Brain pericyte (primary cell): ENCODE measurements around the gene INO80C.

Experiments
- DNase-seq: peaks from one replicate; pipeline ENCODE4 v3.0.0-alpha.2; 2012; ENCODE audit warnings: low read depth, low spot score

Gene INO80C

DNA sequence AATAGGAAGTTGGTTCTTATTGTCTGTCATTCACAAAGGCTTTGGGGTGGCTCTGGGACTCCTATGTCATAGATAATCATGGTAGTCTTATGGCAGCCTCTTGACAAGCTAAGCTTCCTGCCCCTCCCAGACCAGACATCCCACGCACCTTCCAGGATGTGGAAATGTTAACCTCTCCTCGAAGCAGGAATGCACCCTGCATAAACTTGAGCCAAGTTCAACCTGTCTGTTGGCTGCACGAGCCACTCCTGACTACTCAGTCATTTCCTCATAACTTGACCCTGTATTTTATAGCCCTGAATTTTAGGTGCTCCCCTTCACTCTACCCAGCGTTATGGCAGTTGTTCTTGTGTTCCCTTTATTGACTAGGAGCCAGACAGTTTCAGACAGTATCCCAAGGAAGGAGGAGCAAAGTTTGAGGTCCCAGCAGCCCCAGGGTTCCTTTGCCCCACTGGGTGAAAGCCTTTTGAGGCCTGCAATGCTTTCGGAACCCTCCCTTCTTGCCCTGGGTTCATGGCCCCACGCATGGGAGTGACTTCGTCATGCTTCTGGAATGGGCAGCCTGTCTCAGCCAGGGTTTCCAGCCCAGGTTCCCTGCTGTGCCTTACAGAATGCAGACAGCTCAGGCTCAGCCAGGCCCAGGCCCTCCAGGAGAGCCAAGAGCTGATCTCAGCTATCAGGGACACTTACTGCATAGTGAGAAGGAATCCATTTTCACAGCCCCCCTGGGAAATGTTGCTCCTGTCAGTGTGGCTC, 15.6 kb upstream of the INO80C start:
- peak; percentile 89 for DNase-seq

GRCh38 chr18:35512761-35513160, 15.0 kb upstream of the INO80C start:
- no peak for DNase-seq

DNA sequence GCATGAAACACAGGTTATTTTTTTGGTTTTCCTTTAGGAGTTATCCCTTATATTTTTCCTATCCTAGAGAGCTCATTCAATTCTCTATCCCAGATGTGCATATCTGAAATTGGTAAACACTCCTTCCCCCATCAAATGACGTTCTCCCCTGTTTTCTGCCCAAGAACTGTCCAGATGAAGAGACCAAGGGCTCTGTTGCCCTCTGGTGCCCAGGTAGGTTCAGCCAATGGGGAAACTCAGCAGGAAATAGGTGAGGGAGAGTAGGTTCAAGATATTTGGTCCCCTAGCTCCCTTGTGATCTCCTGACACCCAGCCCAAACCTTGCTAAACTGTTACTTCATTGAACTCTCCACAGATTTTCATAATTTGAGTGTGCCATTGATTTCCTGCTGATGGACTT, 14.1 kb upstream of the INO80C start:
- DNase-seq, result no peak

DNA sequence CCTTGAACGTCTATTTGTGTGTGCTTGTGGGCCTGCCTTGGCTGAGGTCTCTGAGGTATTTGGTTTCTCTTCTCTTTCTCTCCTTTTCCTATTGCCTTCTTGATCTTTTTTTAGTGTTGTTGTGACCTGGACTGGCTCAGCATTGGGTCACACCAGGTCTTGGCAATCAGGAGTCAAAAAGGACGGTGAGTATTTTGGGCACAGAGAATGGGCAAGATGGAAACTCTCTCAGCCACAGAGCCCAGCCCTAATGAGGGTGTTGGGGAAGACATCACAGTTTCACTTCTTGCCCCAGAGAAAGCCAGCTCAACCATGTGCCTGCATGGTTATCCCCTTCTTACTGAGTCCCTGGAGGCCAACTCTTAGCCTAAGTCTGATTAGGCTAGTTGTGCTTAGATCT, 13.7 kb upstream of the INO80C start:
- DNase-seq, result no peak

GRCh38 chr18:35510076-35510651, 12.4 kb upstream of the INO80C start:
- no peak for DNase-seq

DNA sequence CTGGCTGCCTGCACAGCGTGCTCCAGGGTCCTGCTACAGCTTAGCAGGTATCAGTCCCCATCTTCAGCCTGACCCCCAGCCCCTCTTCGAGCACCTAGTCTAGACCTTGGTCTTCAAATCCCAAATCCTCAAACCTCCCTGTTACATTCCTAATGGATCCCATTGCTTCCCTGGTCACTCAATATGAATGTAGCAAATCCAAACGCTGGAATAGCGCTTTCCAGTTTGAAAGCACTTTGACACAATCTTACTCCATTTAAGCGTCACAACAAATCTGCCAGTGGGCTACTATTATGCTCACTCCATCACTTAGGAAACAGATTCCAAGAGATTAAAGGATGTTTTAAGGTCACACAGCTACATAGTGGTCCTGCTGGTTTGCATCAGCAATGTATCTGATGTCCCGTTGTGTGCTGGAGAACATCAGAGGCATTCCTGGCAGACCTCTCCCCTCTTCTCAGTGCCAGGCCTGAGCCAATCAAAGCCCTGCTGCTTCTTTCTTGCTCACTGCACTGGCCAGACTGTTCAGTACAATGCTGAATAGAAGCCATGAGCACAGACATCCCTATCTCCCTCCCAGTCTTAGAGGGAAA, 11.1 kb upstream of the INO80C start:
- DNase-seq, result peak; percentile 72

DNA sequence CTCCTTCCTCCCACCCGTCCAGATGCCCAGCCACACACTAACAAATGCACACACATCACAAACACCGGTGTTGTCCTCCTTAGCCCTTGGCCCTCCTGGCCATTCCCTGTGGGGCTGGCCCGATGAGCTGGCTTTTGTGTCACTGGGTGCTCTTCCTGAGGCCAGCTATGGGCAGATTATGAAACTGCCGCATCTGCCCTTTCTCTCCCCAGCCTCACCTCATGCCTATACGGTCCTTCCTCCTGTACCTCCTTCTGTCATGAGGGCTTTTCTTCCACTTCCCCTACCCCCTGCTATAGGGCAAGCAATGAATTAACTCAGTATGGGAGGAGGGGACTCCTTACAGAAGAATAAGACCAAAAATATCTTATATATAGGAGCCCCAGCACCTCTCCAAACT, 10.3 kb upstream of the INO80C start:
- no peak for DNase-seq

- no peak for DNase-seq
Measured at GRCh38 chr18:35507623-35508022, 9.9 kb upstream of the INO80C start.

GRCh38 chr18:35507192-35507591, 9.4 kb upstream of the INO80C start:
- DNase-seq, result no peak

DNA sequence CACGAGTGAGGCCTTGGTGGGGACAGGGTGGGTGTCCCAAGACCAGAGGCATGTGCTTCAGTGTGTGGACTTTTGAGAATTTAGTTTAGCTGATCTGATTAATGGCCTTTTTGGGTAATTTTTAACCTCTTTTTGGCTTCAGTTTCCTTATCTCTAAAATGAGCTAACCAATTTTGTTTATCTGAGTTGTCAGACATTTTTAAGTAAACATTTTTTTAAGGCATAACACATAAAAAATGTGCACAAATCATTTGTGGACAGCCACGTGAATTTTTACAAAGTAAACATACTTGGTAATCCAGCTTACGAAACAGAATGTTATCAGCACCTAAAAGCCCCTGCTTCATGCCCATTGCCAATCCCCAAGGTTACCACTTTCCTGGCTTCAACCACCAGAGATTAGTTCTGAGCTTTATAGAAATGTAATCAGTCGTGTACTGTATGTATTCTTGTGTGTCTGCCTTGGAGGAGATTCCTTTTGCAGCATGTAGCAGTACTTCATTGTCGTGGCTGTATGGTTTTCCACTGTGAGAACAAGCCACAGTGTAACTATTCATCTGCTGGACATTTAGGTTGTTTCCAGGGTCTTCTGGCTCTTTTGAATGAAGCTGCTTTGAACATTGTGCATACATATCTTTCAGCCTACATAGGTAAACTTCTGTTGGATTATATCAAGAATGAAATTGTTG, 8.4 kb upstream of the INO80C start:
- no peak for DNase-seq

- no peak for DNase-seq
Measured at GRCh38 chr18:35504996-35505395, 7.2 kb upstream of the INO80C start.

- no peak for DNase-seq
Measured at GRCh38 chr18:35502052-35502451, 4.3 kb upstream of the INO80C start.

DNA sequence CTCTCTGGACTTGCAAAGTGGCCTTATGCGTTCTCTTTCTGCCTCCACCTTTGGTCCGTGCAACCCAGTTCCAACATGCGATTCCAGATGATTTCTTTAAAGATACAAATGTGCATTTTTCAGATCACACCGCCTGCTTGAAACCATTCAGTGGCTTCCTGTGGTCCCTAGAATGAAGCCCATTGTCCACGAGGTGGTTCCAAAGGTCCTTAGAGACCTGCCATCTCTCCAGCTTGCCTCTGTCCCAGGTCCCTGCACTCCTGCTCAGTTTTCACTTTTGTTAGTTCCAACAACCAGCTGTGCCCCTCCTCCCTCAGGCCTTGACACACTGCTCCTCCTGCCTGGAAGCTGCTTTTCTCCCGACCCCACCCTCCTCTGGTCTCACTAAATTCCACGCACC, 3.6 kb upstream of the INO80C start:
- DNase-seq, result no peak

DNA sequence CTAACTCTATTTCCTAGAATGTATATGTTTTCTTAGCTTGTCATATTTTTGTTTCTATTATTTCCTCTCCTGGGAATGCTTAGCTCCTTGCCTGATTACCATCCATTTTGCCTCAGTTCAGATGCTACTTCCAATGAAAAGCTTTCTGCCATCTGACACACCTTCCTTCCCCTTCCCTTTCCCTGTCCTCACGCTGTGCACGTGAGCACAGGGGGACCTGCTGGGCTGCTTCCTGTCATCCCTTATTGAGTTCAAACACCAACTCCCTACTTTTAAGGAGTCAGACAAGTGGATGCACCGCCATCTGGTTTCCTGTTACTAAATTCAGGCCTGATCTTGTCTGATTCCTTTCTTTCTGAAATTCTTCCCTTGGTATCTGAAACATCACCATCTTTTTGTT, 2.4 kb upstream of the INO80C start:
- no peak for DNase-seq

- DNase-seq, result no peak
Measured at GRCh38 chr18:35497027-35497369, 762 bp downstream of the INO80C start.

DNA sequence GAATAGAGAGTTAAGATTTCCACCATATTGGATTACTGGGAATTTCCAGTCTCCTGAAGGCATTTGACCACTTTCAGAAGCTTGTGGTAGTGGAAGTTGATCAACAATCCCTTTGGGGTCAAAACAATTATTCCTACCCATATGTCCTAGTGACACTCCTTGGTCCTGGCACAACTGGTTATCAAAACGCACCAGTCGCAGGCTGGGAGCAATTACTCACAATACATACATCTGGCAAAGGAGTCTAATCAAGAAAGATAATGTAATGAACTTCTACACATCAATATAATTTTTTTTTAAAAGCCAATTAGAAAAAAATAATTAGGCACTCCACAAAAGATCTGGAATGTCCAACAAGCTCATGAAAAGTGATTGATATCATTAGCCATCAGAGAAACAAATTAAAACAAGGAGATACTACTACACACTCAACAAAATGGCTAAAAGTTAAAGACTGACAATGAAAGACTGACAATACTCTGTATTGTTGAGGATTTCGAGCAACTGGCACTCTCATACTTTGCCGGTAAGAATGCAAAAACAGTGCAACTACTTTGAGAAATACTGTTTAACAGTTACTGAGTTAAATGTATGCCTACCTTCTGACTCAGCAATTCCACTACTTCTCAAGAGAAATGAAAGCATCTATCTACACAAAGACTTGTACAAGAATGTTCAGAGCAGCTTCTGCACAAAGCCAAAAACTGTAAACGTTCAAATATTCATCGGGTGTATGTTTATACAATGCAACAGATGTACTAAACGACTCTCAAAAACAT, 2.0 kb downstream of the INO80C start:
- no peak for DNase-seq

- no peak for DNase-seq
Measured at GRCh38 chr18:35494251-35495220, 3.2 kb downstream of the INO80C start.

GRCh38 chr18:35491700-35492077, 6.1 kb downstream of the INO80C start:
- DNase-seq, result no peak

- no peak for DNase-seq
Measured at GRCh38 chr18:35490894-35491699, 6.7 kb downstream of the INO80C start.

DNA sequence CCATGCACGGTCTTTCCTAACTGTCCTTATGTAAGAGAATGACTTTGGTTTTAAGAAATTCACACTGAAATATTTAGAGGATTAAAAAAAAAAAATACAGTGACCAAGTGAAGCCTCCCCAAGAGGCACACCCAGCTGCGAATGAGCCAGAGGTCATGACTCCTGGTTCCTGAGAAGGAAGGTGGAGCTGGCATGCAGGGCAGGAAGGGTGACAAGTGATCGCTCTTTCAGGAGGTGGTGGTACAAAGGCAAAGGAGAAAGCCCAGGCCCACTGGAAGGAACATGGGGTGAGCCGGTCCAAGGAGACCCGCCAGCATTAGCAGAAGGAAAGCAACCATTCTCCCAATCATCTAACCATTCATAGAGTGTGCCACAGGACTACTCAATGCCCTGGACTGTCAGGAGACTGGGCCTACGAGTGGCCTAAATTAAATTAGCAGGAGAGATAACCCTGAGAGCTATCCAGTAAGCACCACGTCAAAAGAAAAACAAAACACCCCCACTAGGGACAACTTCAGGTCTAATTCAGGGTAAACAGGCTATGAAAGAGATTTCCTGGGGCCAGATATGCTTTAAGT, 7.8 kb downstream of the INO80C start:
- no peak for DNase-seq
